Liver (tissue), 3 donors: ENCODE results near the gene TAB2.

Experiments used
- GABPA ChIP-seq, 2 donors: IDR thresholded peaks in 1 of 2; conservative IDR thresholded peaks in 1 of 2; 2 replicates each; pipeline ENCODE4 v1.6.1; 2016; ENCODE audit warnings: antibody characterized with exemption in 2 of 2, mild to moderate bottlenecking in 1 of 2, moderate library complexity in 1 of 2
- JUND ChIP-seq, 2 donors: IDR thresholded peaks; 2 replicates each; pipeline ENCODE4 v1.6.1; 2016; ENCODE audit warnings: antibody characterized with exemption in 2 of 2
- NR2F2 ChIP-seq: IDR thresholded peaks from 2 replicates; pipeline ENCODE4 v1.6.1; 2016; ENCODE audit warnings: antibody characterized with exemption
- RAD21 ChIP-seq, 2 donors: IDR thresholded peaks; 2 replicates each; pipeline ENCODE4 v1.6.1; 2016; ENCODE audit warnings: antibody characterized with exemption in 2 of 2, mild to moderate bottlenecking in 2 of 2
- YY1 ChIP-seq: IDR thresholded peaks from 2 replicates; pipeline ENCODE4 v1.6.1; 2016; ENCODE audit warnings: antibody characterized with exemption, mild to moderate bottlenecking
- TF ChIP-seq, protein P1 (sequence below): fragments of 150-350 bp; IDR thresholded peaks from 2 replicates; pipeline ENCODE4 v1.5.1; 2017; ENCODE audit warnings: improper control_type of control experiment, low read depth, low read length; ENCODE audit not compliant: missing input control
- TF ChIP-seq, protein P2 (sequence below): IDR thresholded peaks from 2 replicates; pipeline ENCODE4 v1.6.1; 2016; ENCODE audit warnings: antibody characterized with exemption
- TF ChIP-seq, protein P3 (sequence below): IDR thresholded peaks from 2 replicates; pipeline ENCODE4 v1.6.1; 2016; ENCODE audit warnings: antibody characterized with exemption
- TF ChIP-seq, protein P4 (sequence below): IDR thresholded peaks from 2 replicates; pipeline ENCODE4 v1.6.1; 2016; ENCODE audit warnings: antibody characterized with exemption, mild to moderate bottlenecking
- donor health status: healthy.
- donor health status: healthy.

DNA sequence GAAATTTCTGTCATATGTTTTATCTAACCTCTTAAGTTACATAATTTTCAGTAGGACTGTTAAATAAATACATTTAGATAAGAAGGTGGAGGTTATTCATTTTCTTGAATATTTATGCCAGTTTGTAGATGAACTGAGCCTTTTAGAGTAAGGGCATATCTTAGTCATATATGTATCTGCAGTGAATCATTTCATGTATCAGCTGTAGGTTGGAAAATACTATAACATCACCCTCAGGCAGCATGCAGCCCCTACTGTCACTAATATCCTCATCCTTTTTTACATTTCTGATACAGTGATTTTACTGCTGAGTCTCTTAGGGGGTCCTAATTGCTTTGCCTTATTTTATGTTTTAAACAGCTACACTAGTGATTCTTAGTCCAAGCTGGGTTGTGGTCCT, 63.0 kb downstream of the TAB2 start:
- TF ChIP-seq, protein P1, sequence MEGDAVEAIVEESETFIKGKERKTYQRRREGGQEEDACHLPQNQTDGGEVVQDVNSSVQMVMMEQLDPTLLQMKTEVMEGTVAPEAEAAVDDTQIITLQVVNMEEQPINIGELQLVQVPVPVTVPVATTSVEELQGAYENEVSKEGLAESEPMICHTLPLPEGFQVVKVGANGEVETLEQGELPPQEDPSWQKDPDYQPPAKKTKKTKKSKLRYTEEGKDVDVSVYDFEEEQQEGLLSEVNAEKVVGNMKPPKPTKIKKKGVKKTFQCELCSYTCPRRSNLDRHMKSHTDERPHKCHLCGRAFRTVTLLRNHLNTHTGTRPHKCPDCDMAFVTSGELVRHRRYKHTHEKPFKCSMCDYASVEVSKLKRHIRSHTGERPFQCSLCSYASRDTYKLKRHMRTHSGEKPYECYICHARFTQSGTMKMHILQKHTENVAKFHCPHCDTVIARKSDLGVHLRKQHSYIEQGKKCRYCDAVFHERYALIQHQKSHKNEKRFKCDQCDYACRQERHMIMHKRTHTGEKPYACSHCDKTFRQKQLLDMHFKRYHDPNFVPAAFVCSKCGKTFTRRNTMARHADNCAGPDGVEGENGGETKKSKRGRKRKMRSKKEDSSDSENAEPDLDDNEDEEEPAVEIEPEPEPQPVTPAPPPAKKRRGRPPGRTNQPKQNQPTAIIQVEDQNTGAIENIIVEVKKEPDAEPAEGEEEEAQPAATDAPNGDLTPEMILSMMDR = no peak
- TF ChIP-seq GABPA (IDR thresholded peaks at IDR 0.05 in 1 of 2, conservative IDR thresholded peaks at IDR 0.05 in 1 of 2) (no peak), NR2F2 (no peak), YY1 (no peak), RAD21 (IDR thresholded peaks at IDR 0.05) (no peak), JUND (IDR thresholded peaks at IDR 0.05) (no peak)
- TF ChIP-seq, protein P2, sequence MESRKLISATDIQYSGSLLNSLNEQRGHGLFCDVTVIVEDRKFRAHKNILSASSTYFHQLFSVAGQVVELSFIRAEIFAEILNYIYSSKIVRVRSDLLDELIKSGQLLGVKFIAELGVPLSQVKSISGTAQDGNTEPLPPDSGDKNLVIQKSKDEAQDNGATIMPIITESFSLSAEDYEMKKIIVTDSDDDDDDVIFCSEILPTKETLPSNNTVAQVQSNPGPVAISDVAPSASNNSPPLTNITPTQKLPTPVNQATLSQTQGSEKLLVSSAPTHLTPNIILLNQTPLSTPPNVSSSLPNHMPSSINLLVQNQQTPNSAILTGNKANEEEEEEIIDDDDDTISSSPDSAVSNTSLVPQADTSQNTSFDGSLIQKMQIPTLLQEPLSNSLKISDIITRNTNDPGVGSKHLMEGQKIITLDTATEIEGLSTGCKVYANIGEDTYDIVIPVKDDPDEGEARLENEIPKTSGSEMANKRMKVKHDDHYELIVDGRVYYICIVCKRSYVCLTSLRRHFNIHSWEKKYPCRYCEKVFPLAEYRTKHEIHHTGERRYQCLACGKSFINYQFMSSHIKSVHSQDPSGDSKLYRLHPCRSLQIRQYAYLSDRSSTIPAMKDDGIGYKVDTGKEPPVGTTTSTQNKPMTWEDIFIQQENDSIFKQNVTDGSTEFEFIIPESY = no peak
- TF ChIP-seq, protein P3, sequence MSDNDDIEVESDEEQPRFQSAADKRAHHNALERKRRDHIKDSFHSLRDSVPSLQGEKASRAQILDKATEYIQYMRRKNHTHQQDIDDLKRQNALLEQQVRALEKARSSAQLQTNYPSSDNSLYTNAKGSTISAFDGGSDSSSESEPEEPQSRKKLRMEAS = no peak
- TF ChIP-seq, protein P4, sequence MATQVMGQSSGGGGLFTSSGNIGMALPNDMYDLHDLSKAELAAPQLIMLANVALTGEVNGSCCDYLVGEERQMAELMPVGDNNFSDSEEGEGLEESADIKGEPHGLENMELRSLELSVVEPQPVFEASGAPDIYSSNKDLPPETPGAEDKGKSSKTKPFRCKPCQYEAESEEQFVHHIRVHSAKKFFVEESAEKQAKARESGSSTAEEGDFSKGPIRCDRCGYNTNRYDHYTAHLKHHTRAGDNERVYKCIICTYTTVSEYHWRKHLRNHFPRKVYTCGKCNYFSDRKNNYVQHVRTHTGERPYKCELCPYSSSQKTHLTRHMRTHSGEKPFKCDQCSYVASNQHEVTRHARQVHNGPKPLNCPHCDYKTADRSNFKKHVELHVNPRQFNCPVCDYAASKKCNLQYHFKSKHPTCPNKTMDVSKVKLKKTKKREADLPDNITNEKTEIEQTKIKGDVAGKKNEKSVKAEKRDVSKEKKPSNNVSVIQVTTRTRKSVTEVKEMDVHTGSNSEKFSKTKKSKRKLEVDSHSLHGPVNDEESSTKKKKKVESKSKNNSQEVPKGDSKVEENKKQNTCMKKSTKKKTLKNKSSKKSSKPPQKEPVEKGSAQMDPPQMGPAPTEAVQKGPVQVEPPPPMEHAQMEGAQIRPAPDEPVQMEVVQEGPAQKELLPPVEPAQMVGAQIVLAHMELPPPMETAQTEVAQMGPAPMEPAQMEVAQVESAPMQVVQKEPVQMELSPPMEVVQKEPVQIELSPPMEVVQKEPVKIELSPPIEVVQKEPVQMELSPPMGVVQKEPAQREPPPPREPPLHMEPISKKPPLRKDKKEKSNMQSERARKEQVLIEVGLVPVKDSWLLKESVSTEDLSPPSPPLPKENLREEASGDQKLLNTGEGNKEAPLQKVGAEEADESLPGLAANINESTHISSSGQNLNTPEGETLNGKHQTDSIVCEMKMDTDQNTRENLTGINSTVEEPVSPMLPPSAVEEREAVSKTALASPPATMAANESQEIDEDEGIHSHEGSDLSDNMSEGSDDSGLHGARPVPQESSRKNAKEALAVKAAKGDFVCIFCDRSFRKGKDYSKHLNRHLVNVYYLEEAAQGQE = no peak
